CD4-positive, alpha-beta T cell treated with Interleukin-4 for 1 hour (primary cell): Measurements from ENCODE around the gene SLC25A23.
"Not testable (repeated sequence)": the region's sequence is repeated elsewhere in the genome, so short reads cannot be mapped to it uniquely, and the experiment has no call there.

Source experiments
- DNase-seq, 2 donors: peaks; one replicate each; pipeline ENCODE4 v3.0.0-alpha.2; 2020 to 2022

The SLC25A23 gene

DNA sequence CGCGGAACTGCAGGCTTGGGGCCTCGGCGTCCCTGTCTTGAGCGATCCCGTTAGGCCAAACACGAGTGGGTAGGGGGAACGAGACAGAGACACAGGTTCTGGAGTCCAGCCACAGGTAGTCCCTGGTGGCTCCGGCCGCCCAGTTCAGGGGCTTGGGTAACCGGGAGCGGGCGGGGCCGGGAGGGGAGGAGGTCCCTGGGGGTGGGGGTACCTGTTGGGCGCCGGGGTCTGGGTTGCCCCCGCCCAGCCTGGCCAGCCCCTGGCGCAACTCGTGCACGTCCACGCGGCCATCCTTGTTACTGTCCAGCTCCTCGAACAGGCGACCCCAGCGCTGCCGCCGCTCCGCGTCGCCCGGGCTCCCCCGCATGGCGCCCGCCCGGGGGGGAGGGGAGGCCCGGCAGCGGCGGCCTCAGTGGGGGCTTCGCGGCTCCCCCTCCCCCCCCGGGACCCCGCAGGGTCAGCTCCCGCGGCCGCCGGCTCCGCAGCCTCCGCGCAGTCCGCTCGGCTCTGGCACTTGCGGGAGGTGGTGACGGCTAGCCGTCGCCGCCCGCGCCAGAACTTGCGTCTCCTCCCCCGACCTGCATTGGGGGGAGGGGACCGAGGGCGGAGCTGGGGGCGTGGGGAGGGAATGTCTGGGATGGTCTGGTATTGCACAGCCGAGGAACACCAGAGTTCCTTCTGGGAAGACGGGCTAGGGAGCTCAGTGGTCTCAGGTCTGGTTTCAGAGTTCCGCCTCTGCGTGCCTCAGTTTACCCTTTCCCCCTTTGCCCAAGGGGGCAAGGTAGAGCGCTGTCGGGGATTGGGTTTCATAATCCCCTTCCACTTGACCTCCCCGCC, at the start of gene SLC25A23:
Gene SLC25A23, minus strand, starts transcription at position 531 of the 837 bp plus-strand sequence. Its CDS starts 164 bp downstream, at position 367.
- DNase-seq, result peak; percentile 60 to 65

DNA sequence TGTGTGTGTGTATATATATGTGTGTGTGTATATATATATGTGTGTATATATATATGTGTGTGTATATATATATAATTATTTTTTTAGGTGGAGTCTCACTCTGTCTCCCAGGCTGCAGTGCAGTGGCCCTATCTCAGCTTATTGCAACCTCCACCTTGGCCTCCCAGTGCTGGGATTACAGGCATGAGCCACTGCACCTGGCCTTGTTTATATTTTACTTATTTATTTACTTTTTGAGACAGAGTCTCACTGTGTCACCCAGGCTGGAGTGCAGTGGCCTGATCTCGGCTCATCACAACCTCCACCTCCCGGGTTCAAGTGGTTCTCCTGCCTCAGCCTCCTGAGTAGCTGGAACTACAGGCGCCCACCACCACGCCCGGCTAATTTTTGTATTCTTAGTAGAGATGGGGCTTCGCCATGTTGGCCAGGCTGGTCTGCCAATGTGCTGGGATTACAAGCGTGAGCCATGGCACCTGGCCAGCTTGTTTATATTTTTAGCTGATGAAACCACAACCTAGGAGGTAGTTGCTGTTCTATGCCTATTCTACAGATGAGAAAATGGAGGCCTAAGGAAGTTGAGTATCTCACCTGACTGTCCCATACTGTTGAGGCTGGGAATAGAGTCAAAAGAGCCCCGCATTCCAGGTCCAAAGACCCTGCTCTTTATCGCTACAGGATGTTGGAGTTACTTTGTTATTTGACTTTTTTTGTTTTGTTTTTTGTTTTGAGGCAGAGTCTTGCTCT, 48.6 kb upstream of the SLC25A23 start:
- not testable (repeated sequence) for DNase-seq

DNA sequence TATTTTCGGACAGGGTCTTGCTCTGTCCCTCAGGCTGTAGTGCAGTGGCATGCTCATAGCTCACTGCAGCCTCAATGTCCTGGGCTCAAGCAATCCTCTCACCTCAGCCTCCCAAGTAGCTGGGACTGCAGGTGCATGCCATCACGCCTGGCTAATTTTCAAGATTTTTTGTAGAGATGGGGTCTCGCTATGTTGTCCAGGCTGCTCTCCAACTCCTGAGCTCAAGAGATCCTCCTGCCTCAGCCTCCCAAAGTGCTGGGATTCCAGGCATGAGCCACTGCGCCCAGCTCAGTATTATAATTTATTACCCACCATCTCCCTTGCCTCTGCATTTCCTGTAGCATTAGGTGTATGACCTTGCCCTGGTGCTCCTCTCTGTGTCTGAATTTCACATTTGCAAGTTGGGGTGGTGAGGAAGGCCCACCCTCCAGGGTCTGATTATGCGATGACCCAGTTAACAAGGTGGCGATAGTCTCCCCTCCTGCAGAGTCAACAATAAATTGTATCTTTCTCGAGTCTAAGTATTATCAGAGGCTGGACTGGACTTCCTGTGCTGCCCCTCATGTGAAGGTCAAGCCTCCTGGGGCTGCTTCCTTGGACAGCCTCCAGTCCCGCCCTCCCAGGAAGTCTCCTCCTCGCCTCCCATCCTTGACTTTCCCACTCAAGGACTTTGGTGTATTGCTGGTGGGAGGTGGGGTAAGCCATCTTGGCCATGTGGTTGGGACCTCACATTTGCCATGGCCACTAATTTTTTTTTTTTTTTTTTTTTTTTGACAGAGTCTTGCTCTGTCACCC, 44.0 kb upstream of the SLC25A23 start:
- no peak for DNase-seq

GRCh38 chr19:6501740-6502648, 42.4 kb upstream of the SLC25A23 start, which contains the start of gene TUBB4A:
TUBB4A (minus strand) TSS chr19:6502309; CDS start chr19:6502212, 97 bp downstream.
- peak; percentile 23 to 46 for DNase-seq

- DNase-seq, result no peak
Observed at GRCh38 chr19:6500837-6501739, 41.5 kb upstream of the SLC25A23 start.

DNA sequence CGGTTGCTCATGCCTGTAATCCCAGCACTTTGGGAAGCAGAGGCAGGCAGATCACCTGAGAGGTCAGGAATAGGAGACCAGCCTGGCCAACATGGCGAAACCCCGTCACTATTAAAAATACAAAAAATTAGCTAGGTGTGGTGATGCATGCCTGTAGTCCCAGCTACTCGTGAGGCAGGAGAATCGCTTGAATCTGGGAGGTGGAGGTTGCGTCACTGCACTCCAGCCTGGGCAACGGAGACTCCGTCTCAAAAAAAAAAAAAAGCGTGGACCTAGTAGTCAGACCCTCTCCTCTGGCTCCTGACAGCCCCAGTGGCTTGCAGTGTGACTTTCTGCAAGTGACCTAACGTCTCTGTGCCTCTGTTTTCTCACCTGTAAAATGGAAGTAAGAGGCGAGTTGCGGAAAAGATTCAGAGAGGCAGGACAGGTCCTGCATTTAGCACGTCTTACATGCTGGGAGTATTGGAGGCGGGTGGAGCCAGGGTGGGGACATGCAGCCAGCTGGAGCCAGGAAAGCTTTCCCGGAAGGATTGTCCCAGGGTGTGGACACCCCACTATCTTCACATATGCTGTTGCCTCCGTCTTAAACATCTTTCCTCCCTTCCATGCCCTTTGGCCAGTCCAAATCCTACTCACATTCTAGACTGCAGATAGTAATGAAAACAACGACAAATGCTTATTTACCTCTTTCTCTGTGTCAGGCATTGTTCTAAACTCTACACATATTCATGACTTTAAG, 39.6 kb upstream of the SLC25A23 start:
- DNase-seq, result no peak

- peak in 1 of 2 donors; percentile 30 for DNase-seq
Observed at GRCh38 chr19:6498294-6499036, 38.9 kb upstream of the SLC25A23 start.

DNA sequence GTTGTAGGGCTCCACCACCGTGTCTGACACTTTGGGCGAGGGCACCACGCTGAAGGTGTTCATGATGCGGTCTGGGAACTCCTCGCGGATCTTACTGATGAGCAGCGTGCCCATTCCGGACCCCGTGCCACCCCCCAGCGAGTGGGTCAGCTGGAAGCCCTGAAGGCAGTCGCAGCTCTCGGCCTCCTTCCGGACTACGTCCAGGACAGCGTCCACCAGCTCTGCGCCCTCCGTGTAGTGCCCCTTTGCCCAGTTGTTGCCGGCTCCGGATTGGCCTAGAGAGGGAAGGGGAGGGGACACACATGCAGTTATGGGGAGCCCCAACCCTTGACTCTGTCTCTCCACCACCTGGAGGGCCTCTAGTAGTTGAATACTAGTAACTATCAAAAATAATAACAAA, 36.4 kb upstream of the SLC25A23 start:
- no peak for DNase-seq

DNA sequence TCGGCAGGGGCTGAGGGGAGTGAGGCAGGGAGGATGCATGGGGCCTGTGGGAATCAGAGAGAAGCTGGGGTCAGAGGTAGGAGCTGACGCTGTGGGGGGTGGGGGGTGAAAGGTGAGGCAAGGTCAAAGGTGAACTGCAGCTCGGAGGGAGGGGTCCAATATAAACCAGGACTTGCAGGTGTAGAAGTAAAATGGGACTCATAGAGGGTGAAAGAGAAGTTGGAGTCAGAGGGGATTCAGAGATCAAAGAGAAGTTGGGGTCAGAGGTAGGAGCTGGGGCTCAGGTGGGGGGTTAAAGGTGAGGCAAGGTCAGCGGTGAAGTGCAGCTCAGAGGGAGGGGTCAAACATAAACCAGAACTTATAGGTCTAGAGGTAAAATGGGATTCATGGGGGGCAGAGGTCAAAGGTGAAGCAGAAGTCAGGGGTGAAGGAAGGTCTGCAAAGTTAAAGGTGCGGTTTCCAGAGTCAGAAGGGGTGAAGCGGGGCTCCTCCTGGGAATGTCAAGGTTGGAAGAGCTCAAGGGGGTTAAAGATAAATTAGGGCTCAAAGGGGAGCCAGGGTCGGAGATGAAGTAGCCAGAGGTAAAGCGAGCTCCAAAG, 34.9 kb upstream of the SLC25A23 start:
- DNase-seq, result no peak

DNA sequence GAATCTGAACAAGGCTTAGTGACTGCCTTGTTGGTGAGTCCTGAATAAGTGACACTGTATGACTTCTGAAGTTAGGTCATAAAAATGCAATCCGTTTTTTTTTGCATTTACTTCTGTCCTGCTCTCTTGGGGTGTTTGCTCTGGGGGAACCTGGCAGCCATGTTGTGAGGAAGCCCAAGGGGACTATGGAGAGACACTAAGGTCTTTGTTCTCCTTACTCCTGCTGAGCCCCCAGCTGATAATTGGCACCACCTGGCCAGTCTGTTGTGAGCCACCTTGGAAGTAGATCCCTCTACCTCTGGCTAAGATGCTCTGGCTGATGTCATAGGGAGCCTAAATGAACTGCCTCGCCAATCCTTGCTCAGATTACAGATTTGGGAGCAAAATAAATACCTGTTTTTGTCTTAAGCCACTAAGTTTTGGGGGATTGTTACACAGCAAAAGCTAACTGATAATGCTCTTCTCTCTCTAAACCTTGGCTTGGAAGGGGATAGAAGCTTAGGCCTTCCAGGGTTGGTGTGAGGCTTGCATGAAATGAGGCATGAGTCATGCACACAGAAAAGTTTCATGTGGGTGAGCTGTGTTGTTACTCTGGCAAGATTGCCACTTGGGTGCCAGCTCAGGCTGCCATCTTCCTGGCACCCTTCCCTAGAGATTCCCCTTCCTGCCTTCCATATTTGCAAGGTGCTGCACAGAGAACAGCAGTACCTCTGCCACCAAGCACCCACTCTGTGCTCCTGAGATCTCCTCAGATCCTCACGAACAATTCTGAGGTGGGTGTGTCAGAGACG, 32.4 kb upstream of the SLC25A23 start:
- no peak for DNase-seq

- DNase-seq, result no peak
Observed at GRCh38 chr19:6490134-6490533, 30.5 kb upstream of the SLC25A23 start.

- peak in 1 of 2 donors; percentile 30 for DNase-seq
Observed at GRCh38 chr19:6489278-6490061, 29.9 kb upstream of the SLC25A23 start.

- DNase-seq, result no peak
Observed at GRCh38 chr19:6484831-6485230, 25.2 kb upstream of the SLC25A23 start.

GRCh38 chr19:6484230-6484629, 24.6 kb upstream of the SLC25A23 start:
- DNase-seq, result no peak

- no peak for DNase-seq
Observed at GRCh38 chr19:6483235-6483634, 23.6 kb upstream of the SLC25A23 start.

- no peak for DNase-seq
Observed at GRCh38 chr19:6482343-6482686, 22.7 kb upstream of the SLC25A23 start.
